M059J (cell line): Measurements from ENCODE around the gene SMIM1. TPM values are rescaled to one million over a fixed set of nuclear protein-coding genes. Genes with fewer than 3 reads are reported as not detected.

Source experiments
- DNase-seq: peaks from one replicate; pipeline ENCODE4 v3.0.0-alpha.2; 2012; ENCODE audit warnings: low read depth
- total RNA-seq: library from RNA; depleted of rRNA; stranded (reverse); fragments of >200 nt; shearing (Covaris generic); gene quantifications from 2 replicates; pipeline ENCODE4 v1.2.3, GENCODE V29; 2014; rRNA removed

The SMIM1 gene, protein sequence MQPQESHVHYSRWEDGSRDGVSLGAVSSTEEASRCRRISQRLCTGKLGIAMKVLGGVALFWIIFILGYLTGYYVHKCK
- not detected in 2 replicates for total RNA-seq

GRCh38 chr1:3772715-3773571, at the start of gene SMIM1:
TSS of gene SMIM1 (plus strand) at chr1:3772749. CDS start at chr1:3775374, 2,625 bp downstream.
- DNase-seq, result no peak

DNA sequence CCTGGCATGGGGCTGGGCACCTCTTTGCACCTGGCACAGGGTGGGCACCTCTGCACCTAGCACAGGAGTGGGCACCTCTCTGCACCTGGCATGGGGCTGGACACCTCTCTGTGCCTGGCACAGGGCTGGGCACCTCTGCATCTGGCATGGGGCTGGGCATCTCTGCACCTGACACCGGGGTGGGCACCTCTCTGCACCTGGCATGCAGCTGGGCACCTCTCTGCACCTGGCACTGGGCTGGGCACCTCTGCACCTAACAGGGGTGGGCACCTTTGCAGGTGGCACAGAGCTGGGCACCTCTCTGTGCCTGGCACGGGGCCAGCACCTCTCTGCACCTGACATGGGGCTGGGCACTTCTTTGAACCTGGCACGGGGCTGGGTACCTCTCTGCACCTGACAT, 49.7 kb upstream of the SMIM1 start:
- no peak for DNase-seq

DNA sequence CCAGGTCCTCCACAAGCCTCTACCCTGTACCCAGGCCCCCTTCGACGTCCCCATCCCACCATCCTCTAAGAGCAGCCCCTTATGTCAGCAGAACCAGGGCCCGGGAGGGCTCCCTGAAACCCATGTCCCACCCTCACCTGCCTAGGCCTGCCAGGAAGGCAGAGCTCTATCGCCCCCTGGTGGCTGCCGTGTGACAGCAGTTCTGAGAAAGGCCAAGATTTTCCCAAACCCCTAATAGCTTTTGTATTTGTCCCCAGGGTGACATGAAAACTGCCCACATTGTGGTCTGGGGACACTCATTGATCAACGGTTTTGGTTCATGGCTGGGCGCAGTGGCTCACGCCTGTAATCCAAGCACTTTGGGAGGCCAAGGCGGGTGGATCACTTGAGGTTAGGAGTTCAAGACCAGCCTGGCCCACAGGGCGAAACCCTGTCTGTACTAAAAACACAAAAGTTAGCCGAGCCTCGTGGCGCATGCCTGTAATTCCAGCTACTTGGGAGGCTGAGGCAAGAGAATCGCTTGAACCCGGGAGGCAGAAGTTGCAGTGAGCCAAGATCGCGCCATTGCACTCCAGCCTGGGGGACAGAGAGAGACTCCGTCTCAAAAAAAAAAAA, 48.0 kb upstream of the SMIM1 start:
- DNase-seq, result peak; percentile 52

DNA sequence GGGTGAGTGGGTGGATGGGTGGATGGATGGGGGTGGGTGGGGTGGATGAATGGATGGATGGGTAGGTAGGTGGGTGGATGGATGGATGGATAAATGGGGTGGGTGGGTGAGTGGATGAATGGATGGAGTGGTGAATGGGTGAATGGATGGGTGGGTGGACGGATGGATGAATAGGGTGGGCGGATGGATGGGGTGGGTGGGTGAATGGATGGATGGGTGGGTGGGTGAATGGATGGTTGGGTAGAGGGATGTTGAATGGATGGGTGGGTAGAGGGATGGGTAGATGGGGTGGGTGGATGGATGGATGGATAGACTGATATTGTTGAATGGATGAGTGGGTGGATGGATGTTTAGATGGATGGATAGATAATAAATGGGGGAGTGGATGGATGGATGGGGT, 47.2 kb upstream of the SMIM1 start:
- no peak for DNase-seq

GRCh38 chr1:3727042-3727824, 45.3 kb upstream of the SMIM1 start:
- peak; percentile 41 for DNase-seq

GRCh38 chr1:3727825-3728776, 44.4 kb upstream of the SMIM1 start:
- no peak for DNase-seq

DNA sequence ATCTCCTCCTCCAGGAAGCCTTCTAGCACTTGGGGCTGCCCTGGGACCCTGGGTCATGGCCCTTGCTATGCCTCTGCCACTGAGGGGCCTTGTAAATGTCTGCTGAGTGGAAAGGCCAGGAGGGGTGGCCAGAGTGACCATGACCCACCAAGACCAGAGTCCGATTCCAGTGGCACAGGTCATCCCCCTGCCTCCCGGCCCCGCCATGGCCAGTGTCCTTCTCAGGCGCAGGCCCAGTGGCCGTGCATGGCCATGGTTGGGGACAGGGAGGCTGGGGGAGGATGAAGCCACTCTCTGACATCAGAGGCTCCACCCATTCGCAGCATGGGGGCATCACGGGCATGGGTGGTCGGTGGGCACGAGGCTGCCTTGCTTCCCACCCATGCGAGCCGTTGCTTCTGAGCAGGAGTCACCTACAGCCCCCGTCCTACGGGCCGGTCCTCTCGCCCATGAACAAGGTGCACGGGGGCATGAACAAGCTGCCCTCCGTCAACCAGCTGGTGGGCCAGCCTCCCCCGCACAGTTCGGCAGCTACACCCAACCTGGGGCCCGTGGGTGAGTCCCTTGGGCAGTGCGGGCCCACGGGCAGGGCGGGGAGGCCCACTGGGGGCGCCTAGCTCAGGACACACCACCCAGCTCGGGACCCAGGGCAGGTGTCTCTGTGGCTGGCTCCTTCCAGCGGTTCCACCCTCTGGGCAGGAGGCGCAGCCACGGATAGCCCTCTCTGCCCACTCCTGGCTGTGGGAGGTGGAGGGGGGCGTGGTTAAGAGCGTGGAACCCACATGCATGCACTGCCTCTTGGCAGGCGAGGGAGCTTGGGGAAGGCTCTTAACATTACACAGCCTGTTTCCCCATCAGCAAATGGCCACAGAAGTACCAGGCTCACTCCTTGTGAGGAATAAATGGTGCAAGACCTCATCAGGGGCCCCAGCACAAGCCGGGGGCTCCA, 42.7 kb upstream of the SMIM1 start:
- no peak for DNase-seq

- DNase-seq, result no peak
Measured at GRCh38 chr1:3730543-3731247, 41.9 kb upstream of the SMIM1 start.

GRCh38 chr1:3731583-3732433, 40.7 kb upstream of the SMIM1 start:
- no peak for DNase-seq

- DNase-seq, result no peak
Measured at GRCh38 chr1:3732434-3733093, 40.0 kb upstream of the SMIM1 start.

- no peak for DNase-seq
Measured at GRCh38 chr1:3733094-3733882, 39.3 kb upstream of the SMIM1 start.

DNA sequence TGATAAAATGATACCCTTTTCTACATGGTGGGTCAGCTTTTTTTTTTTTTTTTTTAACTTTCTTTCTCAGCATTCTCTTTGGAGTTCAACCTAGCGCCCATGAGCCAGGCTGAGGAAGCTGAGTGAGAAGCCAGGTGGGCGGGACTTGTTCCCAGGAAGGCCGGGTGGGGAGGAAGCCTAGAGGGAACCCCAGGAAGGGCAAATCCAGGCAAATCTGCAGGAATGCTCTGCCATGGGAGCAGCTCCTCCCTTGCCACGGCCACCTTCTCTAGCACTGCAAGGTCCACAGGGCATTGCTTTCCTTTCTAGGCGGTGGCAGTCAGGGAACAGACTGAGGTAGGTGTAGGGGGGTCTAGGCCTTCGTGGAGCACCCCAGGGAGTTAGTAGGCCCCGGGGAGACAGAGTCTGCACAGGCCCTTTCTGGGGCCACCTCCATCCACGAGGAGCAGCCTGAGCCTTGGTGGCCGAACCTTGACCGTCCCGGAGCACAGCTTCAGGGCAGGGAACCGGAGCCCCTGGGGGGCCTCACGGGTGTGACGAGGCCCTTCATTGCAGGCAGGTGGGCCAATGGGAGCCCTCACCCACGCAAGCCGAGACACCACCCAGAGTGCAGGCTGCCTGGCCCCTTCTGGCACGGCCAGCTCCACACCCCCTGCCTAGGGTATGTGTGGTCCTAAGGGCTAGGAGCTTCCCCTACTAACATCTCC, 38.5 kb upstream of the SMIM1 start:
- no peak for DNase-seq

DNA sequence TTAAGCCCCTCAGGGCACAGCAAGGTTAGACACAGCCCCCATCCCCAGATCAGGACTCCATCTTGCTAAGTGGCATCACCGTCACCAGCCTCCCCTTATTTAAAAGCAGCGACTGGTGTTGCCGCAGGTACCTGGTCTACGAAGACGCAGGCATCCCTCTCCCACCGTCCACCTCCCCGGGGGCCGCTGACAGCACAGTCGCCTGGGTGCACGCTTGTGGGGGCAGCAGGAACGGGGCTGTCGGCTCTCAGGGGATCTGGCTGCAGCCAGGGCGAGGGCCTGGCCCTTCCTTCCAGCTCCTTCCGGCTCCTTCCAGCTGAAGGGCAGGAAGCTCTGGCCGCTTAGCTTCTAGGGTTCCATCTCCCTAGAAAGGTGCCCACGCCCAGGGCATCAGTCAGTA, 37.9 kb upstream of the SMIM1 start:
- no peak for DNase-seq

DNA sequence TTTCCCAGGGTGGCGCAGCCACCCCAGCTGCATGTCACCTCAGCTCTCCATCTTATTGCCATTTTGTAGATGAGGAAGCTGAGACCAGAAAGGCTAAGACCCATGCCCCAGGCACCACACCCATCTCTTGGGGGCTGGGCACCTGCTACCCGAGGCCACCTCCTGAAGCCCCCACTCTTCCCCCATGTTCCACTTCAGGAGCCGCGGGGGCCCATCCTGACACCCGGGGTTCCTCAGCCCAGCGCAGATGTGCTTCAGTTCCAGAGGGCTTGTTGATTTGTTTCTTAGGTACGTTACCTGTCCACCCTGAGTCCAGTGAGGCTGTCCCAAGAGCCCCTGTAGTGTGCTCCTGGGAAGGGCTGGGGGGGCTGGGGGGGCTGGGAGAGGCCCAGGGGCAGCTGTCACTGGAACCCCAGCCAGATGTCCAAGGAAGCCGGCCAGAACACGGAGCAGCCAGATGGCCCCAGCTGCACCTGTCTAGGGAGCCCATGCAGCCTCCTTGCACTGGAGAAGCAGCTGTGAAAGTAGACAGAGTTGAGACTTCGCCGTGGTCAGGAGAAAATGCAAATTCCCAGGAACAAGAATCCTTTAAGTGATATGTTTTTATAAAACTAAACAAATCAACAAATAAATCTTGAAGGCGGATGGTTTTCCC, 37.4 kb upstream of the SMIM1 start:
- no peak for DNase-seq

DNA sequence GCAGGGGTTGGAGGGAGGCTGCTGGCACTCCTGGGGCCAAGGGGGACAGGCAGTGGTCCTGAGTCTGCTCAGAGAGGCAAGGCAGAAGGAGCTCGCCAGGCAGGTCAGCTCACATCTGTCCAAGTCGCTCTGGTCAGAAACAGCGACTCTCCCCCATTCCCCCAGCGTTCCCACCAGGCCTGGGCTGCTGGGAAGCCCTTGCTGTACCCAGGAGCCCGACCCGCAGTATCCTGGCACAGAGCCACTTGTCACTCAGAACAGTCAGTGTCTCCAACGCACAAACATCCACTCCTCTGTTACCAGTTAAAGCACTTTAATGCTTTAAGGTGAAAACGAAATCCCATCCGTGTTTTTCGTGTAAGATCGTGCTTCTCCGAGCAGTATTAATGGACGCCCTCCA, 36.9 kb upstream of the SMIM1 start:
- DNase-seq, result no peak

GRCh38 chr1:3736131-3736561, 36.4 kb upstream of the SMIM1 start:
- DNase-seq, result no peak
